Measurements from ENCODE around the gene MYL5. TPM values are rescaled to one million over a fixed set of nuclear protein-coding genes. Genes with fewer than 3 reads are reported as not detected.

Gene MYL5
- total RNA-seq, 3 donors from 2014 or later, result 7.9 to 14.9 (median 12.1) TPM

GRCh38 chr4:646460-646859 is 27.9 kb upstream of the MYL5 start:
- intact Hi-C loops (cut with DNase I; ENCODE audit: low total_unique reads), result no loop called here
- H3K36me3 ChIP-seq, result no peaks in the 10 kb centered on the region
- DNase-seq (ENCODE audit: low spot score in 2 of 2), result no peak
- no peaks in the 10 kb centered on the region for H3K4me1 ChIP-seq
- peaks cover 0 to 34% of the 10 kb centered on the region in 2 donors for H3K27me3 ChIP-seq
- H3K4me3 ChIP-seq, result peak overlapping the region in 1 of 3 donors; percentile 15
- H3K9me3 ChIP-seq, result peaks cover 0 to 3% of the 10 kb centered on the region in 2 donors
- TF ChIP-seq POLR2AphosphoS5 (IDR thresholded peaks at IDR 0.05), result no peak
- TF ChIP-seq POLR2A (IDR thresholded peaks at IDR 0.05), result no peak
- no peak overlapping the region for H3K27ac ChIP-seq

GRCh38 chr4:647481-647880 is 26.9 kb upstream of the MYL5 start:
- Histone ChIP-seq H3K9me3 (no peaks in the 10 kb centered on the region), H3K27ac (no peak overlapping the region), H3K4me1 (no peaks in the 10 kb centered on the region), H3K4me3 (no peak overlapping the region), H3K36me3 (no peaks in the 10 kb centered on the region), H3K27me3 (peaks cover 0 to 43% of the 10 kb centered on the region in 2 donors)
- DNase-seq (ENCODE audit: low spot score in 2 of 2), result no peak
- intact Hi-C loops (cut with DNase I; ENCODE audit: low total_unique reads), result no loop called here
- TF ChIP-seq POLR2A (IDR thresholded peaks at IDR 0.05) (no peak), CTCF (IDR thresholded peaks at IDR 0.05) (no peak), POLR2AphosphoS5 (IDR thresholded peaks at IDR 0.05) (no peak)

- H3K9me3 ChIP-seq, result no peaks in the 10 kb centered on the region
- no peak overlapping the region for H3K27ac ChIP-seq
- H3K4me1 ChIP-seq, result no peaks in the 10 kb centered on the region
- intact Hi-C loops (cut with DNase I; ENCODE audit: low total_unique reads), result no loop called here
- peaks cover 0 to 43% of the 10 kb centered on the region in 2 donors for H3K27me3 ChIP-seq
- H3K4me3 ChIP-seq, result no peak overlapping the region
- H3K36me3 ChIP-seq, result no peaks in the 10 kb centered on the region
- no peak for DNase-seq (ENCODE audit: low spot score in 2 of 2)
- TF ChIP-seq CTCF (IDR thresholded peaks at IDR 0.05) (no peak), POLR2AphosphoS5 (IDR thresholded peaks at IDR 0.05) (no peak), POLR2A (IDR thresholded peaks at IDR 0.05) (no peak)
Measured at GRCh38 chr4:648579-649292, 25.6 kb upstream of the MYL5 start.

- Histone ChIP-seq H3K9me3 (no peaks in the 10 kb centered on the region), H3K36me3 (no peaks in the 10 kb centered on the region), H3K27me3 (peaks cover 0 to 45% of the 10 kb centered on the region in 2 donors), H3K4me3 (no peak overlapping the region), H3K4me1 (no peaks in the 10 kb centered on the region), H3K27ac (no peak overlapping the region)
- DNase-seq (ENCODE audit: low spot score in 2 of 2), result no peak
- intact Hi-C loops (cut with DNase I; ENCODE audit: low total_unique reads), result no loop called here
- TF ChIP-seq CTCF (IDR thresholded peaks at IDR 0.05) (no peak), POLR2A (IDR thresholded peaks at IDR 0.05) (no peak)
Measured at GRCh38 chr4:649293-649625, 25.1 kb upstream of the MYL5 start.

- H3K27ac ChIP-seq, result no peak overlapping the region
- TF ChIP-seq POLR2AphosphoS5 (IDR thresholded peaks at IDR 0.05), result no peak
- TF ChIP-seq POLR2A (IDR thresholded peaks at IDR 0.05), result no peak
- no peak for TF ChIP-seq CTCF (IDR thresholded peaks at IDR 0.05)
- no peak overlapping the region for H3K4me3 ChIP-seq
- H3K36me3 ChIP-seq, result no peaks in the 10 kb centered on the region
- no peak for DNase-seq (ENCODE audit: low spot score in 2 of 2)
- intact Hi-C loops (cut with DNase I; ENCODE audit: low total_unique reads), result loop anchor here (10.0 kb wide), 1 partner anchor 915 kb away; no protein-coding TSS in a partner anchor
- H3K9me3 ChIP-seq, result no peaks in the 10 kb centered on the region
- peaks cover 0 to 51% of the 10 kb centered on the region in 2 donors for H3K27me3 ChIP-seq
- no peaks in the 10 kb centered on the region for H3K4me1 ChIP-seq
Measured at GRCh38 chr4:649751-650310, 24.5 kb upstream of the MYL5 start.

Data from breast epithelium (tissue), 4 donors.